Hematopoietic multipotent progenitor cell treated with erythropoietin and hydrocortisone succinate and interleukin-3 and kit ligand, for 8 days (in vitro differentiated cells): ENCODE results near the gene ZNF66.
"Not testable (repeated sequence)": the region's sequence is repeated elsewhere in the genome, so short reads cannot be mapped to it uniquely, and the experiment has no call there.

ENCODE experiments used
- DNase-seq: peaks from one replicate; pipeline ENCODE4 v3.0.0-alpha.2; 2015

Gene ZNF66

DNA sequence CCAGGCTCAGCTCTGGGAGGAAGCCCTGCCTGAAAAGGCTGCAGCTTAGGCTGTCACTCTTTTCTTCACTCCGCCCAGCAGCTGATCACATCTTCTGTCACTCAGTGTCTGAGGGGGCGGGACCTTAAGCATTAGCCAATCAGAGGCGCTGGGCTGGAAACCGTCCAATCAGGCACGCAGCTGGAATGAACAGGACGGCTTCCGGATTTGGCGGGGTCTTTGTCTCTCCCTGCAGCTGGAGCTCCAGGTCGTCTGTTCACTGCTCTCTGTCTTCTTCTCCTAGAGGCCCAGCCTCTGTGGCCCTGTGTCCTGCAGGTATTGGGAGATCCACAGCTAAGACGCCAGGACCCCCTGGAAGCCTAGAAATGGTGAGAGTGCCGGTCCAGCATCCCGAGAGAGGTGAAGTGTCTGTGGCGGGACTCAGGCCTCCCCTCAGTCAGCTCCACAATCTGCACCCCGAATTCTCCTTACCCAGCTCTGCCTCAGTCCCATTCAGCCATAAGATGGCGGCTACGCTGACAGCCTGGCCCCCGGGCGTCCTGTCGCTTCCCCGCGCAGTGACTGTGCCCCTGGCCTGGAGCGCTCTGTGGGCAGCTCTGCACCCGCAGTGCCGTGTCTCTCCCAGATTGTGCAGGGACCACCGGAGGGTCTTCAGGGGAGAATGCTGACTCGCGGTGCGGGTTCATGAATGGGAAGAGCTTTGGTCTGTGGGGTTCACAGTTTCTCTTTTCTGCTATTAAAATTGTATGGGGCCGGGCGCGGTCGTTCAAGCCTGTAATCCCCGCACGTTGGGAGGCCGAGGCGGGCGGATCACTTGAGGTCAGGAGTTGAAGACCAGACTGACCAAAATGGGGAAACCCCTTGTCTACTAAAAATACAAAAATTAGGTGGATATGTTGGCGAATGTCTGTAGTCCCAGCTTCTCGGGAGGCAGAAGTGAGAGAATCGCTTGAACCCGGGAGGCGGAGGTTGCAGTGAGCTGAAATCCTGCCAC lies at the start of gene ZNF66:
Gene ZNF66 (plus strand): TSS at position 222 of the 994 bp plus-strand sequence. CDS start 144 bp downstream, at position 366.
- peak; percentile 97 for DNase-seq

DNA sequence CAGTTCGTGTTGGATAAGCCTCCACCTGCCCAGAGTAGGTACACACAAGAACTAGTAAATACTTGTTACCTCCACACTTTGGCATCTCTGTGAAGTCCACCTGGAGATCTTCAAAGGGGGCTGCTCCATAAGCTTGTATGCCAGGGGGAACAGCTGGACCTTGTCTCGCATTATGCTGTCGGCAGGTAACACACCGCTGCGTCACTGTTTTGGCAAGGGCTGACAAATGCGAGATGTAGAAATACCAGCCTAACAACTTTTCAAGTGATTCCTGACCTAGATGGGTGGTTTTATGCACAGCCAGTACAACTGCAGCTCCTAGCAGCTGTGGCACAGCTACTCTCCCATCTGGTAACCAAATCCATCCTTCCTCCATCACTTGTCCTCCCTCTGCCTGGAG lies 25.9 kb upstream of the ZNF66 start:
- not testable (repeated sequence) for DNase-seq

DNA sequence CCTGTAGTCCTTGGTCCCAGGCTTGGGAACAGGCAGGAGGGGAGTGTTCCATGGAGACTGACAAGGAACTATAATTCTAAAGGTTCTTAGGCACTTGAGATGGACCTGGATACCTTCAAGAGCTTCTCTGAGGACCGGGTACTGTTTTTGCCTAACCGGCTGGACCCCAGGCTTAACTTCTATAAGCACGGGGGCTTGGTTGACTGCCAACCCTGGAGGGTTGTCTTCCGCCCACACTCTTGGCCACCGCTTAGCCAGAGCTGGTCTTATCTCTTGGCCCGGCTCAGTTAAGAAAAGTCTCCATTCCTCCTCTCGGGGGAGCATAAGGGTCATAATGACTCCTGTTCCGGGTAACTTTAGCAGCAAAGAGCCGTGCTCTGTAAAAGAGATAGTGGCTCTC lies 23.8 kb upstream of the ZNF66 start:
- DNase-seq, result not testable (repeated sequence)

DNA sequence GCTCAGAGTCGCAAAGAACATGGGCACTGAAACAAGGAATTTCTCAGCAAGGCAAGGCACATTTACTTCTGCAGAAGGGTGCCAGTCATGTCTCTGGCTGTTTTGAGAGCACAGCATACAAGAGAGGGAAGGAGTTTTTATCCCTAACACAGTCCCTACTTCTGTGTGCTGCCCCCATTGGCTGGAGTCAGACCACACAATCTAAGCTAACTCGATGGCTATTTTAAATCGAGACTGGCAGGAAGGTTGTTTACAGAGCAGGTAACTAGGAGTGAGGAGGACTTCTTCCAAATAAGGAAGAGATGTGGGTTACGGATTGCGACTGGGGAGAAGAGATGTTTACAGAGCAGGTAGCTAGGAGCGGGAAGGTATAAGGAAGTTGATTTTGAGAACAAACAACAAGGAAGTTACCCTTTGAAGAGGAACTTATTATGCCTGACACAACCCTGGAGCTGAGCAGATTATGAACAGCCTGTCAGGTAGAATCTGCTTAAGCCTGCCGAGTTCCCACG lies 6.8 kb upstream of the ZNF66 start:
- DNase-seq, result not testable (repeated sequence)

DNA sequence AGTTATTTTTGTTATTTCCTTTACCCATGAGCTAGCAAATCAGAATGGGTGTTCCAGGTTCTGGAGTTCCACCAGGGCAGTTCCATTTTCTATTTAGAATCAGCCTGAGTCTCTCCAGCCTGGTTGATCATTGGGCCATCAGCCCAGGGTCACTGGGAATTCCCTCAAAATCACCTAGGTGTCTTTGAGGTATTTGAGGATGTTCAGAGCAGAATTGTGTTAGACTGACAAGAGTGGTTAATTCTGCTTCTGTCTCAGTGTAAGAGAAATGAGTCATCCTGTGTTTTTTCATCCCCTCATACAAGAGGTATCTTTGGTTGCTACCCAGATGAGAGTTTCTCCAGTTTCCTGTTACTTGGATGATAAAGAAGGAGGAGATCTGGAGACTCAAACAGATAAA lies 11.7 kb downstream of the ZNF66 start:
- no peak for DNase-seq

DNA sequence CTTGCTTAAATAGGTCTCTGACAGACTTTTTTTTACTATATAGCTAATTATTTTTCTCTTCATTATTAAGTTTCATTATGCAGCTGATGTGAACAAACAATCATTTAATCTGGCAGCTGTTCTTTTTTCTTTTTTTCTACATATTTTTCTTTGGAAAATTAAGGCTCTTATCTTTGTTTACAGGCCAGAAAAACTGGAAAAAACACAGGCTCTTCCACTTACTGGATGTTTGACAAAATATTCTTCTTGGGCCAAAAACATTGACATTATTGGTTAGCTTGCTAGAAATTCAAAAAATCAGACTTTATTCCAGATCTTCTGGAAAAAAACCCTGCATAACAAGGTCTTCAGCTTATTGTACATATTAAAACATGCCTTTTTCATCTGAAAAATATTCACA lies 15.7 kb downstream of the ZNF66 start:
- no peak for DNase-seq

DNA sequence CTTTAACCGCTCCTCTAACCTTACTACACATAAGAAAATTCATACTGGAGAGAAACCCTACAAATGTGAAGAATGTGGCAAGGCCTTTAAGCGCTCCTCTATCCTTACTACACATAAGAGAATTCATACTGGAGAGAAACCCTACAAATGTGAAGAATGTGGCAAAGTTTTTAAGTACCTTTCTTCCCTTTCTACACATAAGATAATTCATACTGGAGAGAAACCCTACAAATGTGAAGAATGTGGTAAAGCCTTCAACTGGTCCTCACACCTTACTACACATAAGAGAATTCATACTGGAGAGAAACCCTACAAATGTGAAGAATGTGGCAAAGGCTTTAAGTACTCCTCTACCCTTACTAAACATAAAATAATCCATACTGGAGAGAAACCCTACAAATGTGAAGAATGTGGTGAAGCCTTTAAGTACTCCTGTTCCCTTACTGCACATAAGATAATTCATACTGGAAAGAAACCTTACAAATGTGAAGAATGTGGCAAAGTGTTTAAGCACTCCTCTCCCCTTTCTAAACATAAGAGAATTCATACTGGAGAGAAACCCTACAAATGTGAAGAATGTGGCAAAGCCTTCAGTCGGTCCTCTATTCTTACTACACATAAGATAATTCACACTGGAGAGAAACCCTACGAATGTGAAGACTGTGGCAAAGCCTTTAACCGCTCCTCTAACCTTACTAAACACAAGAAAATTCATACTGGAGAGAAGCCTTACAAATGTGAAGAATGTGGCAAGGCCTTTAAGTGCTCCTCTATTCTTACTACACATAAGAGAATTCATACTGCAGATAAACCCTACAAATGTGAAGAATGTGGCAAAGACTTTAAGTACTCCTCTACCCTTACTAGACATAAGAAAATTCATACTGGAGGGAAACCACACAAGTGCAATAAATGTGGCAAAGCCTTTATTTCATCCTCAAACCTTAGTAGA lies 30.5 kb downstream of the ZNF66 start:
- not testable (repeated sequence) for DNase-seq

DNA sequence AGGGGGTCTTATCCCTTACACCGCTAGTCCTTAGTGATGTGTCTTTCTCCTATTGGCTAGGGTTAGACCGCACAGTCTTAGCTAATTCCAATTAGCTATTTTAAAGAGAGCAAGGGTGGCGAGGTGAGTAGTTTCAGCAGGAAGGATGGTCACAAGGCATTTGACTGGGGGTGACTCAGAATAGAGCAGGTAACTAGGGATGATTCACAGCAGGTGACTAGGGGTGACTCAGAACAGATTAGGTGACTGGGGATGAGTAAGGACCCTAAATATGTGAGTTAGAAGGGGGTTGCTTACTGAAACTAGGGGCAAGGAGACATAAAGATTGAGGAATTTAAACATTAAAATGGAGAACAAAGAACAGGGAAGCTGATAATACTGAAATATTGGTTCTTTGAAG lies 64.3 kb downstream of the ZNF66 start:
- no peak for DNase-seq
